Measurements from ENCODE around the gene THBD. TPM values are rescaled to one million over a fixed set of nuclear protein-coding genes. Genes with fewer than 3 reads are reported as not detected.

THBD gene
- total RNA-seq, 4 donors from 2014 or later: 39.7 to 329 (median 241) TPM

- WGBS: 48% methylated on average over 3 of the region's 3 CpGs
- Histone ChIP-seq H3K36me3 (no peaks in the 10 kb centered on the region), H3K27ac (no peak overlapping the region), H3K27me3 (peaks cover 28% of the 10 kb centered on the region), H3K9me3 (no peaks in the 10 kb centered on the region), H3K4me1 (peaks cover 22% of the 10 kb centered on the region), H3K4me3 (no peak overlapping the region)
- DNase-seq (ENCODE audit: low spot score in 2 of 2): no peak
- TF ChIP-seq POLR2A (IDR thresholded peaks at IDR 0.05) (no peak), EP300 (IDR thresholded peaks at IDR 0.05) (no peak), POLR2AphosphoS5 (IDR thresholded peaks at IDR 0.05) (no peak), CTCF (IDR thresholded peaks at IDR 0.05) (no peak)
Measured at GRCh38 chr20:23042270-23042669, 7.2 kb downstream of the THBD start.

- Histone ChIP-seq H3K27ac (no peak overlapping the region), H3K36me3 (no peaks in the 10 kb centered on the region), H3K9me3 (no peaks in the 10 kb centered on the region), H3K27me3 (peaks cover 46% of the 10 kb centered on the region), H3K4me1 (peaks cover 6% of the 10 kb centered on the region), H3K4me3 (no peak overlapping the region)
- 77% methylated on average over 3 of the region's 3 CpGs for WGBS
- no peak for DNase-seq (ENCODE audit: low spot score in 2 of 2)
- no peak for TF ChIP-seq CTCF (IDR thresholded peaks at IDR 0.05)
- TF ChIP-seq POLR2AphosphoS5 (IDR thresholded peaks at IDR 0.05): no peak
- no peak for TF ChIP-seq POLR2A (IDR thresholded peaks at IDR 0.05)
- no peak for TF ChIP-seq EP300 (IDR thresholded peaks at IDR 0.05)
Measured at GRCh38 chr20:23039885-23040508, 9.5 kb downstream of the THBD start.

GRCh38 chr20:23039136-23039875 is 10.2 kb downstream of the THBD start:
- no peak overlapping the region for H3K4me3 ChIP-seq
- TF ChIP-seq POLR2A (IDR thresholded peaks at IDR 0.05) (no peak), EP300 (IDR thresholded peaks at IDR 0.05) (no peak), CTCF (IDR thresholded peaks at IDR 0.05) (no peak)
- H3K27ac ChIP-seq: no peak overlapping the region
- WGBS: 61% methylated on average over 5 of the region's 5 CpGs
- peaks cover 53% of the 10 kb centered on the region for H3K27me3 ChIP-seq
- no peaks in the 10 kb centered on the region for H3K9me3 ChIP-seq
- peaks cover 7% of the 10 kb centered on the region for H3K4me1 ChIP-seq
- DNase-seq (ENCODE audit: low spot score in 2 of 2): no peak
- H3K36me3 ChIP-seq: no peaks in the 10 kb centered on the region

- WGBS: 40% methylated on average over 3 of the region's 3 CpGs
- Histone ChIP-seq H3K4me1 (peaks cover 7% of the 10 kb centered on the region), H3K27me3 (peaks cover 50% of the 10 kb centered on the region), H3K4me3 (no peak overlapping the region), H3K9me3 (no peaks in the 10 kb centered on the region), H3K27ac (no peak overlapping the region), H3K36me3 (no peaks in the 10 kb centered on the region)
- DNase-seq (ENCODE audit: low spot score in 2 of 2): no peak
- TF ChIP-seq CTCF (IDR thresholded peaks at IDR 0.05) (no peak), POLR2AphosphoS5 (IDR thresholded peaks at IDR 0.05) (no peak), POLR2A (IDR thresholded peaks at IDR 0.05) (no peak), EP300 (IDR thresholded peaks at IDR 0.05) (no peak)
Measured at GRCh38 chr20:23037017-23037481, 12.4 kb downstream of the THBD start.

- Histone ChIP-seq H3K27me3 (peaks cover 50% of the 10 kb centered on the region), H3K4me3 (no peak overlapping the region), H3K9me3 (no peaks in the 10 kb centered on the region), H3K27ac (no peak overlapping the region), H3K4me1 (peaks cover 7% of the 10 kb centered on the region), H3K36me3 (no peaks in the 10 kb centered on the region)
- DNase-seq (ENCODE audit: low spot score in 2 of 2): no peak
- 96% methylated on average over 11 of the region's 11 CpGs for WGBS
- TF ChIP-seq POLR2AphosphoS5 (IDR thresholded peaks at IDR 0.05) (no peak), CTCF (IDR thresholded peaks at IDR 0.05) (no peak), EP300 (IDR thresholded peaks at IDR 0.05) (no peak), POLR2A (IDR thresholded peaks at IDR 0.05) (no peak)
Measured at GRCh38 chr20:23036371-23036770, 13.1 kb downstream of the THBD start.
